Adrenal gland (tissue), 5 donors: ENCODE data around the gene CIBAR2.

Source experiments
- CTCF ChIP-seq, 6 experiments: fragments of 450-650 bp in 4 of 6; fragments of 200-600 bp in 2 of 6; sonication (generic) in 1 of 6; IDR thresholded peaks; 1 replicate in 5 of 6; 2 replicates in 1 of 6; pipeline versions ENCODE4 v1.5.1 to v1.8.0; 2016 to 2021; ENCODE audit warnings: antibody characterized with exemption in 6 of 6, mild to moderate bottlenecking in 2 of 6, moderate library complexity in 1 of 6
- POLR2A ChIP-seq, 2 donors: fragments of 450-650 bp; IDR thresholded peaks; one replicate each; pipeline ENCODE4 v1.6.1; 2017; ENCODE audit warnings: antibody characterized with exemption in 2 of 2, mild to moderate bottlenecking in 2 of 2, moderate library complexity in 1 of 2
- donor health status: DM: no; HTN: no; CAD: no.

- TF ChIP-seq POLR2A (IDR thresholded peaks at IDR 0.05): no peak
- no peak for TF ChIP-seq CTCF (IDR thresholded peaks at IDR 0.05)
Observed at GRCh38 chr16:85098565-85098964, 13.7 kb downstream of the CIBAR2 start.
